Bronchial epithelial cell (primary cell): ENCODE results near the gene ANKRD40. TPM values are rescaled to one million over a fixed set of nuclear protein-coding genes. Genes with fewer than 3 reads are reported as not detected.
A peak's percentile ranks its signal among the peaks of the same experiment; 100 is the strongest.

Experiments
- DNase-seq: peaks from one replicate; pipeline ENCODE4 v3.0.0-alpha.2; 2010; ENCODE audit warnings: low read depth
- FAIRE-seq: peaks from 2 replicates; lab custom pipeline; 2011; peaks lifted over from hg19 to GRCh38; lab: Jason Lieb, UNC
- H3K27me3 ChIP-seq: 2 replicates; pipeline ENCODE4 v1.5.1; 2011; ENCODE audit warnings: low read length; ENCODE audit not compliant: control insufficient read depth, insufficient read depth
- H3K36me3 ChIP-seq: 2 replicates; pipeline ENCODE4 v1.5.1; 2011; ENCODE audit warnings: low read length; ENCODE audit not compliant: control insufficient read depth, insufficient read depth
- H3K4me3 ChIP-seq: 2 replicates; pipeline ENCODE4 v1.5.1; 2011; ENCODE audit warnings: mild to moderate bottlenecking, low read depth, low read length, control low read depth
- total RNA-seq: library from RNA; depleted of rRNA; stranded (reverse); fragments of >200 nt; gene quantifications from 2 replicates; pipeline ENCODE4 v1.2.1, GENCODE V29; 2014
- TF ChIP-seq, protein P1 (sequence below): IDR thresholded peaks from 2 replicates; pipeline ENCODE4 v1.5.1; 2011; ENCODE audit warnings: mild to moderate bottlenecking, moderate library complexity, low read length, control low read depth, inconsistent platforms; ENCODE audit not compliant: insufficient read depth, severe bottlenecking

ANKRD40 gene
- total RNA-seq, 1 donor from 2014 or later: 25.8 TPM

GRCh38 chr17:50689956-50690886, 17.5 kb downstream of the ANKRD40 start:
- FAIRE-seq (no peak), DNase-seq (peak; percentile 50)
- Histone ChIP-seq H3K36me3 (no peaks in the 10 kb centered on the region), H3K27me3 (no peaks in the 10 kb centered on the region), H3K4me3 (no peak overlapping the region)
- TF ChIP-seq, protein P1, sequence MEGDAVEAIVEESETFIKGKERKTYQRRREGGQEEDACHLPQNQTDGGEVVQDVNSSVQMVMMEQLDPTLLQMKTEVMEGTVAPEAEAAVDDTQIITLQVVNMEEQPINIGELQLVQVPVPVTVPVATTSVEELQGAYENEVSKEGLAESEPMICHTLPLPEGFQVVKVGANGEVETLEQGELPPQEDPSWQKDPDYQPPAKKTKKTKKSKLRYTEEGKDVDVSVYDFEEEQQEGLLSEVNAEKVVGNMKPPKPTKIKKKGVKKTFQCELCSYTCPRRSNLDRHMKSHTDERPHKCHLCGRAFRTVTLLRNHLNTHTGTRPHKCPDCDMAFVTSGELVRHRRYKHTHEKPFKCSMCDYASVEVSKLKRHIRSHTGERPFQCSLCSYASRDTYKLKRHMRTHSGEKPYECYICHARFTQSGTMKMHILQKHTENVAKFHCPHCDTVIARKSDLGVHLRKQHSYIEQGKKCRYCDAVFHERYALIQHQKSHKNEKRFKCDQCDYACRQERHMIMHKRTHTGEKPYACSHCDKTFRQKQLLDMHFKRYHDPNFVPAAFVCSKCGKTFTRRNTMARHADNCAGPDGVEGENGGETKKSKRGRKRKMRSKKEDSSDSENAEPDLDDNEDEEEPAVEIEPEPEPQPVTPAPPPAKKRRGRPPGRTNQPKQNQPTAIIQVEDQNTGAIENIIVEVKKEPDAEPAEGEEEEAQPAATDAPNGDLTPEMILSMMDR: no peak

DNA sequence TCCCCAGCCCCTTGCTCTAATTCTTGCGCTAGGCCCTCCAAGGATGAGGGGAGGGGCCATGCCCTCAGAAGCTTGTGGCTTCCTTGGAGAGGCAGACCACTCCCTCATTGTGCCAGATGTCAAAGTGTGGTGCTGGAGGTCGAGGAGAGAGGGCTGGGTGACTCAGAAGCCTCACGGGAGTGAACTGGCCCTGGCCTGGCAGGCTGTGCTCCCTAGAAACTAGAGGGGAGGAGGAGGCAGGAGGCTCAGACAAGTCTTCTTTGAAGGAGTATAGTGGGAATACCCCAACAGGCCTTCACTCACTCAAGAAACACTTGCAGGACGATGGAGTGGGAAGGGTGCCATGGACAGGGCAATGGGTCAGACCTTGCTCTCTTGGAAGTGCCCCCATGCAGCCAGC, 18.5 kb downstream of the ANKRD40 start:
- Histone ChIP-seq H3K27me3 (no peaks in the 10 kb centered on the region), H3K36me3 (no peaks in the 10 kb centered on the region), H3K4me3 (no peak overlapping the region)
- DNase-seq: no peak
- FAIRE-seq: no peak
- TF ChIP-seq, protein P1: no peak

DNA sequence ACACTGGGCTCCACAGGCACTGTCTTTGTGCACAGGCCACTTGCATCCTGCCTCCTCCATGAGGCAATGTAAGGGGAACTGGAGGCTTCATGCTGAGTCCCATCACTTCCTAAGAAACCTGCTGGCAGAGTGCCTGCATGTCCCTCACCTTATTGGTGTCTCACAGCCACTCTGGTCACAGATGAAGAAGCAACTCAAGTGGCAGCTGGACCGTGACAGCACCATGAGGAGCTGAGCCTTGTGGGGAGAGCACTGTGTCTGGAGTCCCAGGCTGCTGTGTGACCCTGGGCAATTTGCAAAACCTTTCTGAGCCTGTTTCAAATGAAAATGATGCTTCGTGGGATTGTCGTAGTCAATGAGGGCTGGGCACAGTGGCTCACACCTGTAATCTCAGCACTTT, 19.5 kb downstream of the ANKRD40 start:
- no peaks in the 10 kb centered on the region for H3K27me3 ChIP-seq
- H3K4me3 ChIP-seq: no peak overlapping the region
- FAIRE-seq (no peak), DNase-seq (no peak)
- H3K36me3 ChIP-seq: no peaks in the 10 kb centered on the region
- TF ChIP-seq, protein P1: no peak

DNA sequence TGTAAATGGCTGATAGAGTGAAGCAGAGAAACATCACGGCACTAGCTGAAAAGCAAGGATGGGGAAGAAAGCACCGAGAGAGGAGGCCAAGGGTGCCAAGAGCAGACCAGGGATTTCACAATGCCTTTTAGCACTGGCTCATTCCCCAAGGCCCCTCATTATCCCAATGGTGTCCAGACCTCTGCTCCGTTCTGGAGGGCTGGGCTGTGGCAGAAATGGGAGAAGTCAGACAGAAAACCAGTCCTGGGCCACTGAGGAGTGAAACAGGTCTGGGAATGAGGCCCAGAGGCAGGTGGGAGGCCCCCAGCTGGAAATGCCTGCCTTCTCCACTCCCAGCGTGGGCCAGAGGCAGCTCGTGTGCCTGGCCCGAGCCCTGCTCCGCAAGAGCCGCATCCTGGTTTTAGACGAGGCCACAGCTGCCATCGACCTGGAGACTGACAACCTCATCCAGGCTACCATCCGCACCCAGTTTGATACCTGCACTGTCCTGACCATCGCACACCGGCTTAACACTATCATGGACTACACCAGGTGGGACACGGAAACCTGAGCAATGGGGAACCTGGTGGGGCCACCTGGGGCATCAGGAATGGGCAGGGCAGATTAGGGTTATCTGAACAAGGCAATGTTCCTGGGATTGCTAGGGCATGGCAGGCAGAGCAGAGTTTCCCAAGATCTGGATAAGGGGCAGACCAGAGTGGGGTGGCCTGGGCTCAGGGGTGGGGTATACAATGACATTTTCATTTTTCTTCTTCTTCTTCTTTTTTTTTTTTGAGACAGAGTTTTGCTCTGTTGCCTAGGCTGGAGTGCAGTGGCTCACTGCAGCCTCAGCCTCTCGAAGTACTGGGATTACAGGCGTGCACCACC, 20.3 kb downstream of the ANKRD40 start:
- Histone ChIP-seq H3K27me3 (no peaks in the 10 kb centered on the region), H3K4me3 (no peak overlapping the region), H3K36me3 (no peaks in the 10 kb centered on the region)
- no peak for FAIRE-seq
- no peak for DNase-seq
- TF ChIP-seq, protein P1: no peak

DNA sequence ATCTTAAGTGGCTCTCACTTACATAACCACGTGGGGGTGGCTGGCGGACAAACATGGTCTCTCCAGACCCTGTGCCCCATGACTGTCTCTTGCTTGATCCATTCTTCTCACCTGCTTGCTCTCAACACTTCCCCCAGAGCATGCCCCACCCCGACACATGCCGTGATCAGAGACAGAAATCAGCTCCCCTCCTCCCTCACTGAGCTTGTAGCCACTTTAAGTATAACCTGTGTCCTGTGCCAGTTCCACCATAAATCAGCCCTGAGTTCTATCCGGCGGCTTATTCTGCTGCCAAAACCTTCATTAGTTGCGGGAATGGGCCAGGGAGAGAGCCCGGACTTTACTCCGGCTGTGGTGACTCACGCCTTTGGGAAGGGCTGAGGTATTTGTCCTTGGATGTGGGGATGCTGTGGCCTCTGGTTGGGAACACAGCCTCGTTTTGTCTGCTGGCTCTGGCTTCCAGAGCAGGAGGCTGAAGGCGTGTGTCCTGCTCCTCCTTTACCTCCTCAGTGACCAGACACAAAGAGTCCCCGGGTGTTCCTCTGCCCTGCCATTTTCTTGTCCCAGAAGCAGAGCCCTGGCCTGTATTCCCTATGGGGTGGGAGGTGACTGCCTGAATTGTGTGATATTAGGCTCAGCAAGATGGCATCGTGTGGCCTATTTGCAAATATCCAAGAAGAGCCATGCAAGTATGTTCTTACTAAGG, 21.1 kb downstream of the ANKRD40 start:
- Histone ChIP-seq H3K36me3 (no peaks in the 10 kb centered on the region), H3K4me3 (no peak overlapping the region), H3K27me3 (no peaks in the 10 kb centered on the region)
- no peak for FAIRE-seq
- peak; percentile 33 for DNase-seq
- TF ChIP-seq, protein P1: no peak
